Muscle layer of duodenum (tissue), 2 donors: ENCODE results near the gene CYP3A4.
"Not testable (repeated sequence)": the region's sequence is repeated elsewhere in the genome, so short reads cannot be mapped to it uniquely, and the experiment has no call there.

Source experiments
- H3K27ac ChIP-seq: one replicate; pipeline ENCODE4 v1.7.0; 2013; ENCODE audit warnings: mild to moderate bottlenecking, low read length
- H3K27me3 ChIP-seq: one replicate; pipeline ENCODE4 v1.7.0; 2013; ENCODE audit warnings: low read depth, mild to moderate bottlenecking, control low read depth, low read length
- H3K36me3 ChIP-seq, 2 donors: one replicate each; pipeline ENCODE4 v1.7.0; 2013; ENCODE audit warnings: low read length in 2 of 2, control low read depth in 1 of 2, mild to moderate bottlenecking in 1 of 2; ENCODE audit not compliant: insufficient read depth in 2 of 2, control insufficient read depth in 1 of 2
- H3K4me1 ChIP-seq, 2 donors: one replicate each; pipeline ENCODE4 v1.7.0; 2013; ENCODE audit warnings: low read length in 2 of 2, mild to moderate bottlenecking in 2 of 2, control low read depth in 1 of 2, moderate library complexity in 1 of 2; ENCODE audit not compliant: insufficient read depth in 2 of 2, control insufficient read depth in 1 of 2
- H3K4me3 ChIP-seq, 2 donors: one replicate each; pipeline ENCODE4 v1.7.0; 2013; ENCODE audit warnings: low read length in 2 of 2, low read depth in 1 of 2, mild to moderate bottlenecking in 1 of 2
- H3K9me3 ChIP-seq, 2 donors: one replicate each; pipeline ENCODE4 v1.7.0; 2013; ENCODE audit warnings: low read length in 2 of 2, control low read depth in 1 of 2, mild to moderate bottlenecking in 1 of 2; ENCODE audit not compliant: control insufficient read depth in 1 of 2
- donor health status: healthy.

The CYP3A4 gene

GRCh38 chr7:99733448-99733847, 50.5 kb downstream of the CYP3A4 start:
- Histone ChIP-seq H3K4me3 (no peak overlapping the region), H3K27me3 (no peaks in the 10 kb centered on the region), H3K36me3 (peaks cover 0 to 9% of the 10 kb centered on the region in 2 donors), H3K27ac (no peak overlapping the region), H3K9me3 (no peaks in the 10 kb centered on the region), H3K4me1 (no peaks in the 10 kb centered on the region)

- Histone ChIP-seq H3K4me3 (no peak overlapping the region), H3K27ac (no peak overlapping the region), H3K9me3 (no peaks in the 10 kb centered on the region), H3K36me3 (peaks cover 0 to 9% of the 10 kb centered on the region in 2 donors), H3K27me3 (no peaks in the 10 kb centered on the region), H3K4me1 (no peaks in the 10 kb centered on the region)
Observed at GRCh38 chr7:99733003-99733402, 51.0 kb downstream of the CYP3A4 start.

- Histone ChIP-seq H3K4me1 (no peaks in the 10 kb centered on the region), H3K27ac (no peak overlapping the region), H3K9me3 (no peaks in the 10 kb centered on the region), H3K4me3 (no peak overlapping the region), H3K36me3 (peaks cover 0 to 4% of the 10 kb centered on the region in 2 donors), H3K27me3 (no peaks in the 10 kb centered on the region)
Observed at GRCh38 chr7:99731638-99732374, 52.2 kb downstream of the CYP3A4 start.

- Histone ChIP-seq H3K27me3 (no peaks in the 10 kb centered on the region), H3K36me3 (no peaks in the 10 kb centered on the region), H3K4me3 (no peak overlapping the region), H3K9me3 (no peaks in the 10 kb centered on the region), H3K27ac (no peak overlapping the region), H3K4me1 (no peaks in the 10 kb centered on the region)
Observed at GRCh38 chr7:99730992-99731391, 53.0 kb downstream of the CYP3A4 start.

GRCh38 chr7:99730238-99730810, 53.7 kb downstream of the CYP3A4 start:
- Histone ChIP-seq H3K27ac (no peak overlapping the region), H3K9me3 (no peaks in the 10 kb centered on the region), H3K4me1 (no peaks in the 10 kb centered on the region), H3K27me3 (no peaks in the 10 kb centered on the region), H3K36me3 (no peaks in the 10 kb centered on the region), H3K4me3 (no peak overlapping the region)

GRCh38 chr7:99729486-99730237, 54.3 kb downstream of the CYP3A4 start:
- no peaks in the 10 kb centered on the region for H3K9me3 ChIP-seq
- no peak overlapping the region for H3K4me3 ChIP-seq
- no peak overlapping the region for H3K27ac ChIP-seq
- no peaks in the 10 kb centered on the region for H3K36me3 ChIP-seq
- no peaks in the 10 kb centered on the region for H3K4me1 ChIP-seq
- H3K27me3 ChIP-seq: no peaks in the 10 kb centered on the region

- Histone ChIP-seq H3K4me1 (no peaks in the 10 kb centered on the region), H3K27me3 (no peaks in the 10 kb centered on the region), H3K36me3 (no peaks in the 10 kb centered on the region), H3K9me3 (no peaks in the 10 kb centered on the region), H3K27ac (no peak overlapping the region), H3K4me3 (no peak overlapping the region)
Observed at GRCh38 chr7:99728615-99729014, 55.4 kb downstream of the CYP3A4 start.

- H3K9me3 ChIP-seq, H3K27ac ChIP-seq, H3K4me1 ChIP-seq, H3K27me3 ChIP-seq, H3K36me3 ChIP-seq, H3K4me3 ChIP-seq: not testable (repeated sequence)
Observed at GRCh38 chr7:99723201-99723600, 60.8 kb downstream of the CYP3A4 start.

GRCh38 chr7:99720800-99721595, 63.0 kb downstream of the CYP3A4 start:
- Histone ChIP-seq H3K4me1 (no peaks in the 10 kb centered on the region), H3K36me3 (no peaks in the 10 kb centered on the region), H3K9me3 (peaks cover 0 to 3% of the 10 kb centered on the region in 2 donors), H3K4me3 (no peak overlapping the region), H3K27me3 (no peaks in the 10 kb centered on the region), H3K27ac (no peak overlapping the region)

GRCh38 chr7:99719996-99720769, 63.8 kb downstream of the CYP3A4 start:
- Histone ChIP-seq H3K27me3 (no peaks in the 10 kb centered on the region), H3K4me1 (no peaks in the 10 kb centered on the region), H3K4me3 (no peak overlapping the region), H3K36me3 (no peaks in the 10 kb centered on the region), H3K9me3 (peaks cover 0 to 3% of the 10 kb centered on the region in 2 donors), H3K27ac (no peak overlapping the region)
